Liver (tissue), 3 donors: ENCODE data around the gene SIGLEC14.

Source experiments
- RXRA ChIP-seq, 2 donors: IDR thresholded peaks; 2 replicates each; pipeline ENCODE4 v1.6.1; 2017 to 2018; ENCODE audit warnings: antibody characterized with exemption in 2 of 2, mild to moderate bottlenecking in 1 of 2
- SP1 ChIP-seq: IDR thresholded peaks from 2 replicates; pipeline ENCODE4 v1.6.1; 2018; ENCODE audit warnings: antibody characterized with exemption, mild to moderate bottlenecking
- TF ChIP-seq, protein P1 (sequence below): fragments of 150-350 bp; IDR thresholded peaks from 2 replicates; pipeline ENCODE4 v1.5.1; 2017; ENCODE audit warnings: improper control_type of control experiment, low read depth, low read length; ENCODE audit not compliant: missing input control
- TF ChIP-seq, protein P2 (sequence below): IDR thresholded peaks from 2 replicates; pipeline ENCODE4 v1.6.1; 2016; ENCODE audit warnings: antibody characterized with exemption
- TF ChIP-seq, protein P3 (sequence below): IDR thresholded peaks from 2 replicates; pipeline ENCODE4 v1.6.1; 2016; ENCODE audit warnings: antibody characterized with exemption
- donor health status: healthy.
- donor health status: healthy.

DNA sequence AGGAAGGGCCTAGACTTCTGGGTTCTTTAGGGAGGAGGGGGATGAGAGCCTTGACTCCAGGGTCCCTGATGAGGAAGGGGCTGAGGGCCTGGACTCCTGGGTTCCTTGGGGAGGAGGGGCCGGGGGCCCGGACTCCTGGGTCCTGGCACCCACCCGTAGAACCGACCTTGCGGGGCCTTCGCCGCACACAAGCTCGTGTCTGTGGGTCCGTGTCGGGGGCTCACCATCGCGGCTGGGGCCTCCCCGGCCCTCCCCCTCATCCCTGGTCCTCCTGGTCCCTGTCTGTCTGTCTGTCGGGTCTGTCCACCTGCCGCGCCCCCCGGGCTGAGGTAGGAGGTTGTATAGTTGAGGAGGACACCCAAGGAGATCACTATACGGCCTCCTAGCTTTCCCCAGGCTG, 45.8 kb upstream of the SIGLEC14 start:
- TF ChIP-seq, protein P1, sequence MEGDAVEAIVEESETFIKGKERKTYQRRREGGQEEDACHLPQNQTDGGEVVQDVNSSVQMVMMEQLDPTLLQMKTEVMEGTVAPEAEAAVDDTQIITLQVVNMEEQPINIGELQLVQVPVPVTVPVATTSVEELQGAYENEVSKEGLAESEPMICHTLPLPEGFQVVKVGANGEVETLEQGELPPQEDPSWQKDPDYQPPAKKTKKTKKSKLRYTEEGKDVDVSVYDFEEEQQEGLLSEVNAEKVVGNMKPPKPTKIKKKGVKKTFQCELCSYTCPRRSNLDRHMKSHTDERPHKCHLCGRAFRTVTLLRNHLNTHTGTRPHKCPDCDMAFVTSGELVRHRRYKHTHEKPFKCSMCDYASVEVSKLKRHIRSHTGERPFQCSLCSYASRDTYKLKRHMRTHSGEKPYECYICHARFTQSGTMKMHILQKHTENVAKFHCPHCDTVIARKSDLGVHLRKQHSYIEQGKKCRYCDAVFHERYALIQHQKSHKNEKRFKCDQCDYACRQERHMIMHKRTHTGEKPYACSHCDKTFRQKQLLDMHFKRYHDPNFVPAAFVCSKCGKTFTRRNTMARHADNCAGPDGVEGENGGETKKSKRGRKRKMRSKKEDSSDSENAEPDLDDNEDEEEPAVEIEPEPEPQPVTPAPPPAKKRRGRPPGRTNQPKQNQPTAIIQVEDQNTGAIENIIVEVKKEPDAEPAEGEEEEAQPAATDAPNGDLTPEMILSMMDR = no peak
- TF ChIP-seq, protein P2, sequence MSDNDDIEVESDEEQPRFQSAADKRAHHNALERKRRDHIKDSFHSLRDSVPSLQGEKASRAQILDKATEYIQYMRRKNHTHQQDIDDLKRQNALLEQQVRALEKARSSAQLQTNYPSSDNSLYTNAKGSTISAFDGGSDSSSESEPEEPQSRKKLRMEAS = no peak
- TF ChIP-seq RXRA (IDR thresholded peaks at IDR 0.05) (no peak), SP1 (no peak)
- TF ChIP-seq, protein P3, sequence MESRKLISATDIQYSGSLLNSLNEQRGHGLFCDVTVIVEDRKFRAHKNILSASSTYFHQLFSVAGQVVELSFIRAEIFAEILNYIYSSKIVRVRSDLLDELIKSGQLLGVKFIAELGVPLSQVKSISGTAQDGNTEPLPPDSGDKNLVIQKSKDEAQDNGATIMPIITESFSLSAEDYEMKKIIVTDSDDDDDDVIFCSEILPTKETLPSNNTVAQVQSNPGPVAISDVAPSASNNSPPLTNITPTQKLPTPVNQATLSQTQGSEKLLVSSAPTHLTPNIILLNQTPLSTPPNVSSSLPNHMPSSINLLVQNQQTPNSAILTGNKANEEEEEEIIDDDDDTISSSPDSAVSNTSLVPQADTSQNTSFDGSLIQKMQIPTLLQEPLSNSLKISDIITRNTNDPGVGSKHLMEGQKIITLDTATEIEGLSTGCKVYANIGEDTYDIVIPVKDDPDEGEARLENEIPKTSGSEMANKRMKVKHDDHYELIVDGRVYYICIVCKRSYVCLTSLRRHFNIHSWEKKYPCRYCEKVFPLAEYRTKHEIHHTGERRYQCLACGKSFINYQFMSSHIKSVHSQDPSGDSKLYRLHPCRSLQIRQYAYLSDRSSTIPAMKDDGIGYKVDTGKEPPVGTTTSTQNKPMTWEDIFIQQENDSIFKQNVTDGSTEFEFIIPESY = no peak
